DOHH2 (cell line): ENCODE results near the gene RTP3.

Source experiments
- H3F3A ChIP-seq: fragments of 200-600 bp; sonication (generic), shearing (Covaris generic); 2 replicates; pipeline ENCODE4 v1.6.0; 2016; ENCODE audit warnings: antibody characterized with exemption, mild to moderate bottlenecking; ENCODE audit not compliant: control insufficient read depth, insufficient read depth
- H3K27ac ChIP-seq: fragments of 200-600 bp; sonication (generic); 2 replicates; pipeline ENCODE4 v1.5.1; 2014; ENCODE audit warnings: low read depth, mild to moderate bottlenecking, low read length, moderate library complexity
- H3K27me3 ChIP-seq: fragments of 200-600 bp; sonication (generic); 2 replicates; pipeline ENCODE4 v1.6.1; 2014; ENCODE audit warnings: mild to moderate bottlenecking, low read length, mixed read lengths; ENCODE audit not compliant: control insufficient read depth
- H3K36me3 ChIP-seq: fragments of 200-600 bp; sonication (generic); 2 replicates; pipeline ENCODE4 v1.6.1; 2014; ENCODE audit warnings: mild to moderate bottlenecking, low read length, moderate library complexity, mixed read lengths; ENCODE audit not compliant: control insufficient read depth
- H3K4me1 ChIP-seq: fragments of 200-600 bp; sonication (generic); 2 replicates; pipeline ENCODE4 v1.6.1; 2014; ENCODE audit warnings: mild to moderate bottlenecking, low read length, mixed read lengths; ENCODE audit not compliant: control insufficient read depth
- H3K4me2 ChIP-seq: fragments of 200-600 bp; sonication (generic); 2 replicates; pipeline ENCODE4 v1.6.0; 2014; ENCODE audit warnings: mild to moderate bottlenecking, low read length, moderate library complexity
- H3K4me3 ChIP-seq: fragments of 200-600 bp; sonication (generic); 2 replicates; pipeline ENCODE4 v1.5.1; 2014; ENCODE audit warnings: mild to moderate bottlenecking, low read length, mixed read lengths
- H3K79me2 ChIP-seq: fragments of 200-600 bp; sonication (generic); 2 replicates; pipeline ENCODE4 v1.6.1; 2014; ENCODE audit warnings: mild to moderate bottlenecking, low read length, mixed read lengths; ENCODE audit not compliant: control insufficient read depth
- H3K9me2 ChIP-seq: fragments of 200-600 bp; sonication (generic); replicated peaks from 2 replicates; pipeline ENCODE4 v1.6.1; 2014; ENCODE audit warnings: mild to moderate bottlenecking, low read length, mixed read lengths; ENCODE audit not compliant: control insufficient read depth
- H3K9me3 ChIP-seq: fragments of 200-600 bp; sonication (generic); 2 replicates; pipeline ENCODE4 v1.6.1; 2014; ENCODE audit warnings: antibody characterized with exemption, low read length, mixed read lengths; ENCODE audit not compliant: control insufficient read depth, insufficient read depth
- H4K20me1 ChIP-seq: fragments of 200-600 bp; sonication (generic); 2 replicates; pipeline ENCODE4 v1.6.0; 2014; ENCODE audit warnings: low read depth, mild to moderate bottlenecking, antibody characterized with exemption, low read length, moderate library complexity; ENCODE audit not compliant: control insufficient read depth, insufficient read depth
- CTCF ChIP-seq: fragments of 200-600 bp; sonication (generic); IDR thresholded peaks from one replicate; pipeline ENCODE4 v1.5.1; 2014; ENCODE audit warnings: antibody characterized with exemption, mild to moderate bottlenecking, low read depth, low read length; ENCODE audit not compliant: poor library complexity, severe bottlenecking
- EZH2phosphoT487 ChIP-seq: fragments of 200-600 bp; sonication (generic); IDR thresholded peaks from 2 replicates; pipeline ENCODE4 v1.6.1; 2017; ENCODE audit warnings: borderline replicate concordance, mild to moderate bottlenecking, antibody characterized with exemption, low read length, moderate library complexity, mixed read lengths

The RTP3 gene

GRCh38 chr3:46497556-46498265 is at the start of gene RTP3:
RTP3 (plus strand) TSS chr3:46497976; CDS start chr3:46498063, 87 bp downstream.
- Histone ChIP-seq H3K4me3 (peak within 1 kb of the TSS; percentile 27; the same call in 1 of the 2 replicates), H3K79me2 (no peaks in the 10 kb centered on the region), H3K9me3 (no peaks in the 10 kb centered on the region), H3K27ac (no peak within 1 kb of the TSS), H3K36me3 (no peaks in the 10 kb centered on the region), H3K9me2 (no peaks in the 10 kb centered on the region), H3K4me2 (peak within 1 kb of the TSS; percentile 64), H4K20me1 (no peaks in the 10 kb centered on the region), H3F3A (no peaks in the 10 kb centered on the region; the same call in 1 of the 2 replicates), H3K27me3 (no peaks in the 10 kb centered on the region), H3K4me1 (peaks cover 78% of the 10 kb centered on the region)
- TF ChIP-seq CTCF (no peak), EZH2phosphoT487 (no peak)

DNA sequence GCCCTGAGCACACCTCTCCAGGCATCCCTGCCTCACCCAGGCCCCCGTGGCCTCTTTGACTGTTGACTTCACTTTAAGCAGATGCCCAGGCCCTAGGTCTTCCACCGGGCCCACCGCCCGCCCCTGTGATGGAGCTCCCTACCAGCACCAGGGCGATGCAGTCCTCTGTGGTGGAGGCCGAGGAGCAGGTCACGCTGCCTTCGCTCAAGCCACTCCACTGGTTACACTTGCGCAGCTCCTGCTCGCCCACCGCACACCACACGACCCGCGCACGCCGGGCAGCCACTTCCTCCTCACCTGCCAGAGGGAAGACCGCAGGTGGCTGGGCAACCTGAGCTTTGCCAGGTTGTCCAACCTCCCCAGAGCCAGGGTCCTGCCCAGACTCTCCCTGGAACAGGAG is 49.1 kb upstream of the RTP3 start:
- TF ChIP-seq CTCF (no peak), EZH2phosphoT487 (no peak)
- Histone ChIP-seq H3K9me3 (no peaks in the 10 kb centered on the region), H3K9me2 (no peaks in the 10 kb centered on the region), H3K27me3 (peaks cover 15% of the 10 kb centered on the region), H3K4me2 (no peak overlapping the region), H4K20me1 (no peaks in the 10 kb centered on the region), H3K27ac (no peak overlapping the region), H3K36me3 (no peaks in the 10 kb centered on the region), H3K4me3 (no peak overlapping the region), H3K79me2 (no peaks in the 10 kb centered on the region), H3F3A (no peaks in the 10 kb centered on the region), H3K4me1 (no peaks in the 10 kb centered on the region)

DNA sequence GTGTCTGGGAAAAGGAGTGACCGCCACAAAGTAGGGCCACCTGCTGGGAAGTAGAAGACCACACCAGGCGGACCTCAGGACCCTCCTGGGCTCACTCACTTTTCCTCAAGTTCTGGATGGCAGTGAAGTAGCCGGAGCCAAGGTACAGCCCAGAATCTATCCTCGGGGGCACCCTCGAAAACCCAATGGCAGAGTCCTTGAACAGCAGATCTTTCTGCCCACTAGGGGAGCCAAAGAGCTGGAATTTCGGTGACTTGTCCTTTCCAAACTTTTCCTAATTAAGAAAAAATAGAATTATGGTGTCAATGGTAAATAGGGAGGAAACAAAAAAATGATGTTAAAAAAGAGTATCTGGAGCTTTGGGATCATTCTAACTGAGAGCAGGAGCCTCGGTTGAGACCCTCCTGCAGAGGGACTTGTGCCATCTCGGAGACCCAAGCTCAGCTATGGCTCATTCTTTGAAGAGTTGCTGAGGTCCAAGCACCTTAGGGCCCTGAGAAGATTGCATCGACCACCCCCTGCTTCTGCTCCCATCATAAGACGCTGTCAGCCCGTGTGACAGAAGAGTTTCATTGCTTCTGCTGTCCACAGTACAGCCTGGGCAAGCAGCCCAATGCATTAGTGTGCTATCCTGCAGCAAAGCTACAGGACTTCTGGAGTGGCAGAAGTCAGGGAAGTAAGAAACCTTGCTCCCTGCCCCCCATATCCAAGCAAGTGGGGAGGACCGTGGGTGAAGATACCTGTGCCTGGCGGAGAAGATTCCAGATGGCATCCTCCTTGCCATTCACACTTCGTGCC is 47.8 kb upstream of the RTP3 start:
- TF ChIP-seq EZH2phosphoT487 (no peak), CTCF (peak; percentile 75)
- Histone ChIP-seq H3K4me3 (no peak overlapping the region), H3K27ac (no peak overlapping the region), H4K20me1 (no peaks in the 10 kb centered on the region), H3K9me3 (no peaks in the 10 kb centered on the region), H3K9me2 (no peaks in the 10 kb centered on the region), H3F3A (no peaks in the 10 kb centered on the region), H3K27me3 (peaks cover 16% of the 10 kb centered on the region), H3K4me2 (no peak overlapping the region), H3K36me3 (no peaks in the 10 kb centered on the region), H3K79me2 (no peaks in the 10 kb centered on the region), H3K4me1 (no peaks in the 10 kb centered on the region)
